NCI-H526 treated with DMSO at 0.1 percent for 48 hours (cell line): Measurements from ENCODE around the gene DOCK3.
"Not testable (repeated sequence)": the region's sequence is repeated elsewhere in the genome, so short reads cannot be mapped to it uniquely, and the experiment has no call there.

ENCODE experiments used
- DNase-seq: peaks from one replicate; lab custom pipeline; 2025; lab: John Stamatoyannopoulos, UW

DOCK3 gene

GRCh38 chr3:51100536-51100851 lies 425.8 kb downstream of the DOCK3 start:
- no peak for DNase-seq

DNA sequence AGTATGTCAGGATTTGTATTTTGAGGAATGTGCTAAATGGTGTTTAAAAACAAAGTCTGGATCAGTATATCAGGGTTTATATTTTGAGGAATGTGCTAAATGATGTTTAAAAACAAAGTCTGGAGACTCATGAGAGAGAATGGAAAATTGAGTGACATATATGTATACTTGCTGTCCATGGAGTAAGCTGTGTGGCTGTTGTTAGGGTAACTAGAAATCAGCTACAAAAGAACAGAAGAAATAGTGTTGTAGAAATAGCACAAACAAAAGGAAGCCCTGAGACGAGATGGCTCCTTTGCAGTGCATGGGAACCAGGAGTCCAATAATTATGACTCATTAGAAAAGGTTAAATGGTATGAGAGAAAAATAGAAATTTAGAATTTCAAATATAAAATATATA lies 427.7 kb downstream of the DOCK3 start:
- no peak for DNase-seq

- DNase-seq = no peak
These were observed 431.6 kb downstream of the DOCK3 start for GRCh38 chr3:51106242-51106876.

GRCh38 chr3:51110586-51110985 lies 435.9 kb downstream of the DOCK3 start:
- DNase-seq = no peak

DNA sequence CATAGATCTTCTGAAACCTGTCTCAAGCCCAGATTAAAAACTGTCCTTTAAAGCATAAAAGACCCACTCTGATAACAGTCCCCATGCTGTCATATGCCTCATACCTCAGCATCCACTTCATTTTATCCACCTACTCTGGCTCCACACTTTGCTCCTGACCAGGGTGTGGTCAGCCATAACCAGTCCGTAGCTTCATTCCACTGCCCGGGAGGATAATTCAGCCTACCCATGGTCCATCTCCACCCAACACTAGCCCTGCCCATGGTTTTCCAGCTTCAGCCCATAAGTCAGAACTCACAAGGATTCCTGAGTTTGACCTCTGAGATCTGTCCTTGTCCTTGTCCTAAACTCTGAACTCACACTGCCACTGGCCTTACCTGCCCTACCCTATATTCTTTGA lies 448.2 kb downstream of the DOCK3 start:
- DNase-seq = no peak

DNA sequence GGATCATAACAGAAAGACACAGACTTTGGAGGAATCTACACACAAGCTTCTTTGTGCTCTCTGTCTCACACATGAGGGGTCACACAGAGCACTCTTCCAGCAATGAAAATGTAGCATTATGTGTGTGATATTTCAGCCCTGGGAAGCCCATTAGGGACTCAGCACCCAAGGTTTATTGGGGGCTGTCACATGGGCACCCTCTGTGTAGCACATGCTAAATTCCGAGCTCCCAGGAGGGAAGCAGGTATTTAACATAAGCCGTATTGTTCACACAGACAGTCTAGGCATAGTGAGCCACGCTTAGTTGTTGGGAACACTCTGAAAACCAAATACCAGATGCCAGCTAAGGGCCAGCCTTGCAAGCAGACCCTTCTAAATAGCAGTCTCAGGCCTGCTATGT lies 448.8 kb downstream of the DOCK3 start:
- no peak for DNase-seq

- not testable (repeated sequence) for DNase-seq
These were observed 456.9 kb downstream of the DOCK3 start for GRCh38 chr3:51131607-51132006.

- DNase-seq = no peak
These were observed 463.0 kb downstream of the DOCK3 start for GRCh38 chr3:51137715-51138114.

DNA sequence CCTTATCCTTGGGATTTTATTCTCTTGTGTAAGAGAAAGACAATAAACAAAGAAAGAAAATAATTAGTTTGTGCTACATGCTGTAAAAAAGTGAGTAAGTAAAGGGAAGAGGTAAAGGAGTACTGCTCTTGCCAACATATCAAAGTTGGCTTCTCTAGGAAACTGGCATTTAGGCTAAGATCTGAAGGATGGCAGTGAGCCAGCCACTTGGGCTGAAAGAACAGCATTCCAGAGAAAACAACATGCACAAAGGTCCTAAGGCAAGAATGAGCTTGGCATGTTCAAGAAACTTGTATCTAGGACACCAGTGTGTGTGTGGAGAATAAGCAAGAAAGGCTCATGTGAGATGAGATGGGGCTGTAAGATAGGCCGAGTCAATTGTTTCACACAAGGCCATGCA lies 464.9 kb downstream of the DOCK3 start:
- DNase-seq = no peak

- no peak for DNase-seq
These were observed 466.8 kb downstream of the DOCK3 start for GRCh38 chr3:51141573-51141972.

- DNase-seq = no peak
These were observed 471.3 kb downstream of the DOCK3 start for GRCh38 chr3:51145811-51146585.

- DNase-seq = no peak
These were observed 472.1 kb downstream of the DOCK3 start for GRCh38 chr3:51146781-51147180.

DNA sequence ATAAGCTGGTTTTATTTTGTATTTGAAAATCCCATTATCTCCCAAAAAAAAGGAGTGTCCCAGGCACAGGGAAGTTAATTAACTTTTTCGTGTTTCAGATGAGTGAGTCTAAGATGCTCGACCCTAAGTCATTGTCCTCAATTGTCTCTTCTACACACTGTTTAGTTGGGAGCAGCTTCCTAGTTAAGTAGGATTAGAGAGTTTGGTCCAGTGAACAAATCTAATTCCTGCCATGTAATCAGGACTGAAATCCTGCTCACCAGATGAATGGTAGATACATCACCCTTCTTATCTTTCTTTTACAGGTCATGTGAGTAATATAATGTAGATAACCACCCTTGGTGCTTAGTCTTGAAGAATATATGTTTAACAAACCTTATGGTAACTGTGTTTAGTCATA lies 481.4 kb downstream of the DOCK3 start:
- DNase-seq = no peak

- no peak for DNase-seq
These were observed 488.3 kb downstream of the DOCK3 start for GRCh38 chr3:51163051-51163450.

- DNase-seq = no peak
These were observed 499.0 kb downstream of the DOCK3 start for GRCh38 chr3:51173518-51174271.

DNA sequence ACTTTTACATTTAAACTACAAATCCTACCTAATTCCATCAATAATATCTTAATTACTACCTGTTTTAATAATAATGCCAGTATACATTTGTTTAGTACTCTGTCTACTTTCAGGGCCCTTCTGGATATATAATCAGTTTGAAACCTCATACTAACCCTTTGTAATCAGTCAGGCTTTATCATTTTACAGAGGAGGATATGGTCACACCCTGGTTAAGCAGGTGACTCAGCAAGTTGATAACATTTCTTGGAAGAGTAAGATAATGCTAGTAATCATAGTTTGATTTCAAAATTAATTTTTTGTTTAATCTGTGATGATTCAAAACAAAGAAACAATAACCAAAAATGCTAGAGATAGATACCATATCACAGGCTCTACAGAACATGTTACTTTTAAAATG lies 502.2 kb downstream of the DOCK3 start:
- DNase-seq = no peak

DNA sequence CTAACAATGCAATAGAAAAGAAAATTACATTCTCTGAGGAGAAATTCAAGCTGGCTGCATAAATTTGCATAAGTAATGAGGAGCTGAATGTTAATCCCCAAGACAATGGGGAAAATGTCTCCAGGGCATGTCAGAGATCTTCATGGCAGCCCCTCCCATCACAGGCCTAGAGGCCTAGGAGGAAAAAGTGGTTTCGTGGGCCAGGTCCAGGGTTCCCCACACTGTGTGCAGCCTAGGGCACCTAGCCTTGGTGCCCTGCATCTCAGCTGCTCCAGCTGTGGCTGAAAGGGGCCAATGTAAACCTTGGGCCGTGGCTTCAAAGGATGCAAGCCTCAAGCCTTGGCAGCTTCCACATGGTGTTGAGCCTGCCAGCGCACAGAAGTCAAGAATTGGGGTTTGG lies 511.7 kb downstream of the DOCK3 start:
- not testable (repeated sequence) for DNase-seq

GRCh38 chr3:51190199-51190598 lies 515.5 kb downstream of the DOCK3 start:
- DNase-seq = no peak

DNA sequence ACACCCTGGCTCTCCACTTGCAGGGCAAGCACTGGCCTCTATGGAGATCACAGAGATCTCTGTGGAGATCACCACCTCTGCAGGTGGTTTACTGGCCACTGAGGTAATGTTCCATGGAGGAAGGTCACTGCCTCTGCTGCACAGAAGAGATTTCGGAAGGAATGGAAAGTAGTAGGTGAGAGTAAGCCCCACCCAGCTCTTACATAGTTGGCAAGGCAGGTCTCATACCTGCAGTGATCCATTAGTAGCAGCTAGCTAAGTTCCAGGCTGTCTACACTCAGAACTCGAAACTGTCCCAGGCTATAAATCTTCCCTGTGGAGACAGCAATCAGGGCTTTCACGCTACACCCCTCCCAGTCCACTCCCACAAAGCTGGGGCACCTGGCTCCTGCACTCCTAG lies 516.1 kb downstream of the DOCK3 start:
- no peak for DNase-seq

DNA sequence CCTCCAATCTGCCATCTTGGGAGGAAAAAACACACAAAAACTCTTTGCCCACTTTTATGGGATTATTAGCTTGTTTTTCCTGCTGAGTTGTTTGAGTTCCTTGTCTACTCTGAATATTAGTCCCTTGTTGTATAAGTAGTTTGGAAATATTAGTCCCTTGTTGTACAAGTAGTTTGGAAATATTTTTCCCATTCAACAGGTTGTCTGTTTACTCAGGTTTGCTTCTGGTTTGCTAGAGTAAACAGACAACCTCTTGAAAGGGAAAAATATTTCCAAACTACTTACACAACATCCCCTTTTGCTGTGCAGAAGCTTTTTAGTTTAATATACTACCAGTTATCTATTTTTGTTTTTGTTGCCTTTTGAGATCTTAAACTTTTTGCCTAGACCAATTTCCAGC lies 517.0 kb downstream of the DOCK3 start:
- no peak for DNase-seq

GRCh38 chr3:51198477-51198876 lies 523.8 kb downstream of the DOCK3 start:
- DNase-seq = no peak

DNA sequence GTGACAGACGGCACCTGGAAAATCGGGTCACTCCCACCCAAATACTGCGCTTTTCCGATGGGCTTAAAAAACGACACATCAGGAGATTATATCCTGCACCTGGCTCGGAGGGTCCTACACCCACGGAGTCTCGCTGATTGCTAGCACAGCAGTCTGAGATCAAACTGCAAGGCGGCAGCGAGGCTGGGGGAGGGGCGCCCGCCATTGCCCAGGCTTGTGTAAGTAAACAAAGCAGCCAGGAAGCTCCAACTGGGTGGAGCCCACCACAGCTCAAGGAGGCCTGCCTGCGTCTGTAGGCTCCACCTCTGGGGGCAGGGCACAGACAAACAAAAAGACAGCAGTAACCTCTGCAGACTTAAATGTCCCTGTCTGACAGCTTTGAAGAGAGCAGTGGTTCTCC lies 524.6 kb downstream of the DOCK3 start:
- not testable (repeated sequence) for DNase-seq

DNA sequence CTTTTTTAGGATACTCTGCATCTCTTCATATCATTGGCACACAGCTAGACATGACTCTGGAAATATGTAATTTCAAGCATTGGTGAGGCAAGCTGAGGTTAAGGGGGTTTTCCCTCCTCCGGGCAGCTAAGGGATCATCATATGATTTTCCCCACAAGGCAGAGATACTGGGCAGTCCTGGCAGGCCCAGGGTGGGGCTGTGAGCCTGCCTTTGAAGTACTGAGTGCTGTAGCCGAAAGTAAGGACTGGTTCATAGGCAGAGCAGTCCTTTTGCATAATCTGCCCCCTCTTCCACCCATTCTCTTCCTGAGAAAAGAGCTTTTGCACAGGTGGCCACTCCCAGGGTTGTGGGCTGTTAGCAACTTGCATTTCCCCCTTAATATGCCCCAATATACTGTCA lies 541.6 kb downstream of the DOCK3 start:
- DNase-seq = no peak
